Midbrain (tissue), 1 donor: ENCODE data around the gene PPFIA2.

Experiments
- DNase-seq: peaks from one replicate; lab custom pipeline; 2025; lab: John Stamatoyannopoulos, UW

PPFIA2 gene

GRCh38 chr12:81450920-81451739 lies 308.0 kb downstream of the PPFIA2 start:
- DNase-seq: peak; percentile 59

GRCh38 chr12:81441629-81442028 lies 317.5 kb downstream of the PPFIA2 start:
- DNase-seq: no peak

GRCh38 chr12:81440001-81440400 lies 319.1 kb downstream of the PPFIA2 start:
- peak; percentile 38 for DNase-seq

GRCh38 chr12:81439344-81439743 lies 319.8 kb downstream of the PPFIA2 start:
- no peak for DNase-seq

- DNase-seq: peak; percentile 33
Measured at GRCh38 chr12:81417056-81417455, 342.1 kb downstream of the PPFIA2 start.

- DNase-seq: peak; percentile 51
Measured at GRCh38 chr12:81416571-81416970, 342.6 kb downstream of the PPFIA2 start.

GRCh38 chr12:81414441-81414840 lies 344.7 kb downstream of the PPFIA2 start:
- DNase-seq: no peak

GRCh38 chr12:81412940-81413339 lies 346.2 kb downstream of the PPFIA2 start:
- DNase-seq: no peak

- DNase-seq: no peak
Measured at GRCh38 chr12:81403348-81403747, 355.8 kb downstream of the PPFIA2 start.

- DNase-seq: no peak
Measured at GRCh38 chr12:81401241-81401640, 357.9 kb downstream of the PPFIA2 start.

- no peak for DNase-seq
Measured at GRCh38 chr12:81400024-81400423, 359.1 kb downstream of the PPFIA2 start.

- DNase-seq: no peak
Measured at GRCh38 chr12:81395431-81395830, 363.7 kb downstream of the PPFIA2 start.

- DNase-seq: no peak
Measured at GRCh38 chr12:81389550-81390099, 369.5 kb downstream of the PPFIA2 start.

- no peak for DNase-seq
Measured at GRCh38 chr12:81386101-81386500, 373.0 kb downstream of the PPFIA2 start.

GRCh38 chr12:81381951-81382350 lies 377.2 kb downstream of the PPFIA2 start:
- DNase-seq: no peak

GRCh38 chr12:81378601-81379285 lies 380.4 kb downstream of the PPFIA2 start:
- DNase-seq: no peak

GRCh38 chr12:81377771-81378170 lies 381.4 kb downstream of the PPFIA2 start:
- DNase-seq: no peak

GRCh38 chr12:81375969-81376368 lies 383.2 kb downstream of the PPFIA2 start:
- DNase-seq: no peak

- no peak for DNase-seq
Measured at GRCh38 chr12:81370456-81370855, 388.7 kb downstream of the PPFIA2 start.

GRCh38 chr12:81369175-81369574 lies 390.0 kb downstream of the PPFIA2 start:
- peak; percentile 44 for DNase-seq

GRCh38 chr12:81365284-81365683 lies 393.9 kb downstream of the PPFIA2 start:
- no peak for DNase-seq

GRCh38 chr12:81360916-81361315 lies 398.2 kb downstream of the PPFIA2 start:
- peak; percentile 59 for DNase-seq

GRCh38 chr12:81359736-81360135 lies 399.4 kb downstream of the PPFIA2 start:
- DNase-seq: peak; percentile 14
